GM23248 (cell line): Measurements from ENCODE around the gene PSAP.

ENCODE experiments used
- EZH2 ChIP-seq: fragments of 200-600 bp; sonication (generic); IDR thresholded peaks from 2 replicates; pipeline ENCODE4 v1.6.1; 2018; ENCODE audit warnings: antibody characterized with exemption, mild to moderate bottlenecking; ENCODE audit not compliant: insufficient read depth, poor library complexity, severe bottlenecking
- EZH2phosphoT487 ChIP-seq: fragments of 200-600 bp; sonication (generic); IDR thresholded peaks from 2 replicates; pipeline ENCODE4 v1.6.1; 2018; ENCODE audit warnings: antibody characterized with exemption, moderate library complexity, mild to moderate bottlenecking, low read depth; ENCODE audit not compliant: insufficient read depth

DNA sequence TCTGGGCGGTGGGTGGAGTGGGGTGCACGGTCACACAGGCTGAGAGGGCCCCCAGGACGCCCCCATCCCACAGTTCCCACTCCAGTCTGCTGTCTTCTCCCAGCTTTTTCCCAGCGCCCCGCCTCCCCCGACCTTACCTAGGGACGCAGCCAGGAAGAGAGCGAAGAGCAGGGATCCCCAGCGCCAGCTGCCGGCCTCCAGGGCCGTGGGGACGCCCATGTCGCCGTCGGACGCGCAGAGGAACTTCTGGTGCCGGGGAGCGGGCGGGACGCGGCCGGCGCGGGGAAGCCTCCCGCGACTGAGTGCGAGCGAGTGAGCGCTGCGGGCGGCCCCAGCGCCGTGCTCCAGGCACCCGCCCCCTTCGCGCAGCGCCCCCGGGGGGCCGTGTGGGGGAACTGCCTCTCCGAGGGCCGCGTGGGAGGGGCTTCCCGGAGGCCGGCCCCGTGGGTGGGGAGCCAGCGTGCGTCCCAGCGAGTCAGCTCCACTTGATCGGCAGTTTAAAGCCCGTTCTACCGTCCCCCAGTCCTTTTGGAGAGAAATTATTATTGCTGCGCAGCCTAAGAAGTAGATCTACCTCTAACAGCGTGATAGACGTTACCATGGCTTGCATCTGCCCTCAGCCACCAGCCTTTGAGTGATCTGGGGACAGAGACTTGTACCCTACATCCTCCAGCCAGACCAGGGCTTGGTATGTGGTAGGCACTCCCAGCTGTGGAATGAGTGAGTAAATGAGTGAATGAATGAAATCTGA lies 77.7 kb downstream of the PSAP start, which contains the start of gene VSIR:
- TF ChIP-seq EZH2 (no peak), EZH2phosphoT487 (no peak)
